ENCODE data around the gene UBE3B. TPM values are rescaled to one million over a fixed set of nuclear protein-coding genes. Genes with fewer than 3 reads are reported as not detected.

The UBE3B gene, protein sequence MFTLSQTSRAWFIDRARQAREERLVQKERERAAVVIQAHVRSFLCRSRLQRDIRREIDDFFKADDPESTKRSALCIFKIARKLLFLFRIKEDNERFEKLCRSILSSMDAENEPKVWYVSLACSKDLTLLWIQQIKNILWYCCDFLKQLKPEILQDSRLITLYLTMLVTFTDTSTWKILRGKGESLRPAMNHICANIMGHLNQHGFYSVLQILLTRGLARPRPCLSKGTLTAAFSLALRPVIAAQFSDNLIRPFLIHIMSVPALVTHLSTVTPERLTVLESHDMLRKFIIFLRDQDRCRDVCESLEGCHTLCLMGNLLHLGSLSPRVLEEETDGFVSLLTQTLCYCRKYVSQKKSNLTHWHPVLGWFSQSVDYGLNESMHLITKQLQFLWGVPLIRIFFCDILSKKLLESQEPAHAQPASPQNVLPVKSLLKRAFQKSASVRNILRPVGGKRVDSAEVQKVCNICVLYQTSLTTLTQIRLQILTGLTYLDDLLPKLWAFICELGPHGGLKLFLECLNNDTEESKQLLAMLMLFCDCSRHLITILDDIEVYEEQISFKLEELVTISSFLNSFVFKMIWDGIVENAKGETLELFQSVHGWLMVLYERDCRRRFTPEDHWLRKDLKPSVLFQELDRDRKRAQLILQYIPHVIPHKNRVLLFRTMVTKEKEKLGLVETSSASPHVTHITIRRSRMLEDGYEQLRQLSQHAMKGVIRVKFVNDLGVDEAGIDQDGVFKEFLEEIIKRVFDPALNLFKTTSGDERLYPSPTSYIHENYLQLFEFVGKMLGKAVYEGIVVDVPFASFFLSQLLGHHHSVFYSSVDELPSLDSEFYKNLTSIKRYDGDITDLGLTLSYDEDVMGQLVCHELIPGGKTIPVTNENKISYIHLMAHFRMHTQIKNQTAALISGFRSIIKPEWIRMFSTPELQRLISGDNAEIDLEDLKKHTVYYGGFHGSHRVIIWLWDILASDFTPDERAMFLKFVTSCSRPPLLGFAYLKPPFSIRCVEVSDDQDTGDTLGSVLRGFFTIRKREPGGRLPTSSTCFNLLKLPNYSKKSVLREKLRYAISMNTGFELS
- 43.4 and 46.4 TPM in 2 replicates for total RNA-seq

GRCh38 chr12:109477185-109477962 lies at the start of gene UBE3B, which contains the start of gene KCTD10:
Gene UBE3B (plus strand): TSS chr12:109477634. CDS start chr12:109483552, 5,918 bp downstream.
Gene KCTD10 (minus strand): TSS chr12:109477300. CDS start chr12:109477262, 38 bp downstream.

GRCh38 chr12:109573029-109573913 lies 95.8 kb downstream of the UBE3B start, which contains the start of the genes MMAB and MVK:
Gene MMAB (minus strand): TSS chr12:109573504. CDS start chr12:109573480, 24 bp downstream.
Gene MVK (plus strand): TSS chr12:109573794. CDS start chr12:109574823, 1,029 bp downstream.

Other genes starting within 250 kb of the UBE3B start
- not detected in 2 replicates for gene FOXN4, start 168.3 kb upstream of the UBE3B start, total RNA-seq
- gene MYO1H, start 129.7 kb upstream of the UBE3B start, total RNA-seq: not detected in 2 replicates
- gene KCTD10, start 334 bp upstream of the UBE3B start, total RNA-seq: 49.3 and 73.8 TPM in 2 replicates
- 15.8 and 19.2 TPM in 2 replicates for gene MMAB, start 95.9 kb downstream of the UBE3B start, total RNA-seq
- 7.3 and 14.0 TPM in 2 replicates for gene MVK, start 96.2 kb downstream of the UBE3B start, total RNA-seq
- under 0.01 and 0.38 TPM in 2 replicates for gene FAM222A, start 236.2 kb downstream of the UBE3B start, total RNA-seq

All from regular cardiac myocyte (primary cell).